NCI-H510A (cell line): ENCODE measurements around the gene SLC13A3.

Experiments used
- DNase-seq: peaks from one replicate; lab custom pipeline; 2025; lab: John Stamatoyannopoulos, UW

The SLC13A3 gene

GRCh38 chr20:46578745-46579144, 72.5 kb downstream of the SLC13A3 start:
- DNase-seq: no peak

- DNase-seq: no peak
Measured at GRCh38 chr20:46576774-46577395, 74.4 kb downstream of the SLC13A3 start.

GRCh38 chr20:46575937-46576461, 75.3 kb downstream of the SLC13A3 start:
- no peak for DNase-seq

- no peak for DNase-seq
Measured at GRCh38 chr20:46575394-46575793, 75.9 kb downstream of the SLC13A3 start.

DNA sequence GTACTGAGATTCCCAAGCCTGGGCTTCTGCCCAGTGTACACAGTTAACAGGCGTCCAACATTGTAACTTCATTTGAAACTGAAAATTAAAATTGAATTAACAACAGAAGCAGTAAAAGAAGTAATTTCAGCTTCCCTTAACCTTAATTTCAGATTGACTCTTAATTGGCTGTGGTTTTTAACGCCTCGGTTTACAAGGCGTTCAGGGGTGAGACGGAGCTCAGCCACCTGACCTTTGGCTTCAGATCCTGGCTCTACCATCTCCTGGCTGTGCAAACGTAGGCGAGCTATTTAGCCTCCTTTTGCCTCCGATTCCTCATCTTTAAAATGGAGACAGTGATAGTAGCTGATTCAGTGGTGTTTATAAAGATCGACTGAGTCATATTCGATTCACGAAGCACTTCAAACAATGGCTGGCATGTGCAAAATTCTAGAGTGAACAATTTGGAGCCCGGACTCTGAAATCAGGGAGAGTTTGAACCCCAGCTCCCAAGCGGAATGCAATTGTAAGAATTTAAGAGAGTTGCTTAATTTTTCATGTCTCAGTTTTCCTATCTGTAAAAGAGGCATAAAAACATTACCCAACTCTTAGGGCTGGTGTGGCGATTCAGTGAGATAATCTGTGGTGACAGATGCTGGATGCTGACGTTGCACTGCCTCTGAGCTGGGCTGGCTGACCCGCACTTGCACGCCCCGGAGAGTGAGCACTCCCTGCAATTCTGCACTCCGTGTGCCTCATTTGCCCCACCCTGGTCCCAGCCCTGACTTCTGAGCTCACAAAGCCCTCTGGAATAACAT, 77.3 kb downstream of the SLC13A3 start:
- DNase-seq: no peak

- DNase-seq: no peak
Measured at GRCh38 chr20:46573234-46573633, 78.0 kb downstream of the SLC13A3 start.

DNA sequence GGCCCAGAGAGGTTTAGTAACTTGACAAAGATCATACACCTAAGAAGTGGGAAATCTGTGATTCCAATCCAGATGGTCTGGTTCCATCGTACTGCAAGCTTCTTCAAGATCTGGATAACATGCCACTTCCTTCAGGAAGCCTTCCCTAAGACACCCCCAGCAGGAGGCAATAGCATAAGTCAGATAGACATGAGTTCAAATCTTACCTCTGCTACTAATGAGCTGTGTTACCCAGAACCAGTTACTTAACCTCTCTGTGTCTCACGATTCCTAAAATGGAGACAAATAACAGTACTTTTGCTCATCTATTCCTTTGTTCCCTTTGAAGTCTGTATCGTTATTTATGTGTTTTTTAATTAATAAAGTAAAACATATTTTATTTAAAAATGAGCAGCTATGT, 78.5 kb downstream of the SLC13A3 start:
- DNase-seq: no peak

- DNase-seq: no peak
Measured at GRCh38 chr20:46572153-46572552, 79.1 kb downstream of the SLC13A3 start.

- no peak for DNase-seq
Measured at GRCh38 chr20:46571418-46571817, 79.8 kb downstream of the SLC13A3 start.

DNA sequence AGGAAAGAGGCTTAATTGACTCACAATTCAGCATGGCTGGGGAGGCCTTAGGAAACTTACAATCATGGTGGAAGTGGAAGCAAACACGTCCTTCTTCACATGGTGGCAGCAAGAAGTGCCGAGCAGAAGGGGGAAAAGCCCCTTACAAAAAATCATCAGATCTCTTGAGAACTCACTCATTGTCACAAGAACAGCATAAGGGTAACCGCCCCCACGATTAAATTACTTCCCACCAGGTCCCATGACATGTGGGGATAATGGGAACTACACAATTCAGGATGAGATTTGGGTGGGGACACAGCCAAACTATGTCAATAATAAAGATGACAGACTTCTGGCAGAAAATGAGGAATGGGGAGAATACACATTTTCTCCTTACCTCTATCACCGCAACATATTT, 80.3 kb downstream of the SLC13A3 start:
- DNase-seq: no peak

- DNase-seq: no peak
Measured at GRCh38 chr20:46569961-46570360, 81.3 kb downstream of the SLC13A3 start.

- peak; percentile 63 for DNase-seq
Measured at GRCh38 chr20:46568570-46569129, 82.6 kb downstream of the SLC13A3 start.

DNA sequence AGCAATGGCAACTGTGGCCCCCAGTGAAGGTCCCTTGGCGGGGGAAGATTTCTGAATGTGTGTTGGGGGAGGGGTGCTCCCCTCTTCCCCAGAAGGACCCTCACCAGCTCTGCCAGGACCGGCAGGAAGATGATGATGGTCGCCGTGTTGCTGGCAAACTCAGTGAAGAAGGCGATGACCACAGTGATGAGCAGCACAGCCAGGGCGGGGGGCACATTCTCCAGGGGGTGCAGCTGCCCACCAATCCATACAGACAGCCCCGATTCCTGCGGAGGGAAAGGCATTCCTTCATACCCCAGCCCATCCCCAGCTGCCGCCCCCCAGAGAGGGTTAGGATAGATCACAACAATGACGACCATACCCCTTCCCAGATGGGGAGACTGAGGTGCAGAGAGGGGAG, 85.1 kb downstream of the SLC13A3 start:
- DNase-seq: no peak

DNA sequence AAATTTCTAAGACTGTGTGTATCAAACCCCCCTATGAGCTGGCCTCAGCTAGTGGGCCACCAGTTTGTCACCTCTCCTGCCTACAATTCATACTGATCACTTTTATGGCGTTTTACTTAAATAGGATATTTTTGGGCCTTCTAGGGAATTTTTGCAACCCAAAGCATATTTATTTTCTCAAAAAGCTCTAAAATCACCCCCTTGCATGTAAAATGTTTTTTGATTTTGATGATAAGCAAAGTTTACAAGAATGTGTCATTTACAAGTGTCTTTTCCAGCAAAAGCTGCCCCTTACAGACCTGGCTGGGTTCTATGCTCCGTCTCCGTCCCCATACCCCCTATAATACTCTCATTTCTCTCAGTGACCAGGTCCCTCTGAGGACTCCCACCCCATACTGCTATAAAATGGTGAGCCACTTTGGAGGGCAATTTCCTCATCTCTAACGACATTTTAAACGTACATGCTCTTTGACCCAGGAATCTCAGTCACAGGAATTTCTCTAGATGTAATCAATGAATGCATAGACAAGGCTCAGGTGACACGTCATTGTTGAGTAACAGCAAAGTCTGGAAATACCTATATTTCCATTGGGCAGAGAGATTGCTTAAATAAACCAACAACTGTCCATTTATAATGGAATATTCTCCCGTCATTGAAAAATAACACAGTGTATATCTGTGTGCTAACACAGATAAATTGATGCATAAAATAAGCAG, 86.9 kb downstream of the SLC13A3 start:
- DNase-seq: no peak

DNA sequence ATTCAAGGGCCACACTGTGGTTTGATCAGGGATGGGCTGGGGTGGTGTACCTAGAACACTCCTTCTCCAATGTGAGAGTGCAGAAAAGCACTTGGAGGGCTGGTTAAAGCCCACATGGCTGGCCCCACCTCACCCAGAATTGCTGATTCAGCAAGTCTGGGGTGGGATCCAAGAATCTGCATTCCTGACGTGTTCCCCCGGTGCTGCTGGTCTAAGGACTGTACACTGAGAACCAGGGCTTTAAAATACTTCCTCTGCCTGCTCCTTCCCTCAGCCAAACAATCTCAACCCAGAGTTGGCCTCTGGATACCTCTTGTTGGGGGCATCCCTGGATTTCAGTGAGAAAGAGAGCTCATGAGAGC, 87.4 kb downstream of the SLC13A3 start:
- no peak for DNase-seq

DNA sequence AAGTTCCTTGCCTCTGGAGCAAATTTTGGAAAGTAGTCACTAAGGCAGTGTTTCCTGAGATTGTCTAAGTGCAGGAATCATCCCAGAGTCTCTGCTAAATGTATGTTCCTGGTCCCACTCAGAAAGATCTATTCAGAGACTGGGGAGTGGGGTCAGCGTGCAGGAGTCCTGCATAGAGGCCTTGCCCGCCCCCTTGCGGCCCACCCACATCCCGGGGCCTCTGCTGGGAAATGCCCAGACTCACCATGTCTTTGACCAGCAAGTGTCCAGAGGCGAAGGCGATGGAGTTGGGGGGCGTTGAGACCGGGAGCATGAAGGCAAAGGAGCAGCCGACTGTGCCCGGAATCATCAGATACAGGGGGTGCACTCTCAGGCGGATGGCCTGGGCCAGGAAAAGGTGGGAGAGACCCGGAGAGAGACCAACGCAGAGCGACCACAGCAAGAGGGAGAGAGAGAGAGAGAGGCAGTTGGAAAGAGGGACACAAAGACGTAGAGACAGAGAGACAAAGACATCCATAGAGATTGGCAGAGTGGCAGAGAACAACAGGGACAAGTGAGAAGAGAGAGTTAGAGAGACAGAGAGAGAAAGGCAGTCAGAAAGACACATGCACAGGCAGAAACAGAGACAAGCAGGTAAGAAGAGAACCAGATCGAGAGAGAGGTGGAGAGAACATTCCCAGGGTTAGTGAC, 87.9 kb downstream of the SLC13A3 start:
- no peak for DNase-seq

DNA sequence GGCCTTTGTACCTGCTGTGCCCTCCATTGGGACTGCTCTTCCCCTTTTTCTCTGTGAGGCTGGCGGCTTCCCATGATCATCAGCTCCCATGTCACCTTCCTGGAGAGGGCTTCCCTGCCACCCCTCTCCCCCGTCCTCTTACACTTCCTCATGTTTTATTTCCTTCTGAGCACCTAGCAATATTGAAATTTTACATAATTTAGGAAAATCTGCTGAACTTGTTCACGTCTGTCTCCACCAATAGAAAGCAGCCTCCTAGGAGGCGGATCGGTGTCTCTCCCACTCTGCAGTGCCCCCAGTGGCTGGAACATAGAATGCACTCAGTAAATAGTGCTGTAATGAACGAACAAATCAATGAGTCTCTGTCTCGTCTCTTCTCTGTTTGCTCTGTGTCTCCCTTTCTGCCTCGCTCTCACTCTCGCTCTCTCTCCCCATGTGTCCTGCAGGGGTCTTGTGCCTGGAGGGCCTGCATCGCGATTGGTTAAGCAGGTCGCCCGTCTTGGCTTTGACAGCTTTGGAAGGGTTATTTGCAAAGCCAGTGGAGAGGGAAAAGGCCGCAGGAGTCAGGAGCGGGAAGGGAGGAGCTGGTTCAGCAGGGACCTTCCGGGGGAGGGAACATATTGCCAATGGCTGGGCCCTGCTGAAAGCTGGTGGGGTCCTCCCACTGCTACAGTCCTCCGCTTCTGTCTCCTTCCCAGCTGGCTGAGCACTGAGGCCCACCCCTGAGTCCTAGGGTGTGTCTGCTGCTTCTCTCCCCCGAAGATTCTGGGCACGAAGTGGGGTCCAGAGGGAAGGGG, 88.7 kb downstream of the SLC13A3 start:
- DNase-seq: no peak

DNA sequence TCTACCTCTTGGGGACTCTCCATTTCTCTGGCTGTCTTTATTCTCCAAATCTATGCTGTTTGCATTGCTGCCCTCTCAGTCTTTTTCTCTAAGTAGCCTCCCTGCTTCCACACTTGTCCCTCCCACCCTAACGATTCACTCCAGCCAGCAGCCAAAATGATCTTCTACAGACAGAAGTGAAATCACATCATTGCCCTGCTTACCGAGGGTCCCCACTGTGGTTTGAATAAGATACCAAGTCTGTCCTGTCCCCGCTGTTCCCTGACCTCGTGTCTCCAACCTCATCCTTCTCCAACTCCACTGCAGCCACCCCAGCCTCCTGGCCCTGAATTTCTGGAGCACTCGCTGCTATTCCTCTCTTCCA, 89.3 kb downstream of the SLC13A3 start:
- no peak for DNase-seq

GRCh38 chr20:46559685-46560440, 91.4 kb downstream of the SLC13A3 start:
- no peak for DNase-seq

DNA sequence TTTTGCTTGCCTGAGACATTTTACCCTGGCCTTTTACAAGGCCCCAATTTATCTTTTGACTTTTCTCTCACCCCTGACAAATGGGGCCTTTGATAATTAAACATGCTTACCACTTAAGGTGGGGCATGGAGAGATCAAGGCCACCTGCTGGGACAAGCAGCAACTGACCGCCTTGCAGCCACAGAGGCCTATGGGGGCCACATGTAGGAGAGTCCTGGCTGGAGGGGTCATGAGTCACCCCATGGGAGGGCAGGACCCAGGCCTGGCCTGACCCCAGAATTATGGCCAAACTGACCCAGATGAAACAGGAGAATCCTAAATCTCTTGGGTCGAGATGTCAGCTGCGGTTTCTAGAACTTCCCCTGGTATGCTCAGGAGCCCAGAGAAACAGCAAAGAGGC, 92.3 kb downstream of the SLC13A3 start:
- no peak for DNase-seq
